DMS53 treated with DMSO at 0.1 percent for 48 hours (cell line): ENCODE results near the gene PLSCR4.

Source experiments
- DNase-seq: peaks from one replicate; lab custom pipeline; 2025; ENCODE audit not compliant: unreplicated experiment; lab: John Stamatoyannopoulos, UW

Gene PLSCR4

DNA sequence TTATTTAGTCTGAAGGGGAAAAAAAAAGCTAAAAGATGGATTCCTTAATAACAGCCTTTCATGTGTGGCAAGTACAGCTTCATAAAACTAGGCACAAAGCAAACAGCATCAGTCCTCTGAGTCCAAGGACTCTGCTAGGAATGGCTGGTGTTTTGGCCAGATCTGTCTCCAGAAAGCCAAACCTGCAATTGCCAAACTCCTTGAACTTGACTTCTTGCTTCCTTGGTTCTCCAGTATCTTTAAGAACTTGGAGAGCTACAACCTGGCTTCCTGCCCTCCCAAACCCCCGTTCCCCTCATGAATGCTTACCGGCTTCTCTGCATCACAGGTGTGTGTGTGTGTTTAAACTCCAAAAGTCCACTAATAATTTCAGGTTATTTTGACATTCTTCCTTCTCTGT lies 88.3 kb downstream of the PLSCR4 start:
- DNase-seq = no peak

DNA sequence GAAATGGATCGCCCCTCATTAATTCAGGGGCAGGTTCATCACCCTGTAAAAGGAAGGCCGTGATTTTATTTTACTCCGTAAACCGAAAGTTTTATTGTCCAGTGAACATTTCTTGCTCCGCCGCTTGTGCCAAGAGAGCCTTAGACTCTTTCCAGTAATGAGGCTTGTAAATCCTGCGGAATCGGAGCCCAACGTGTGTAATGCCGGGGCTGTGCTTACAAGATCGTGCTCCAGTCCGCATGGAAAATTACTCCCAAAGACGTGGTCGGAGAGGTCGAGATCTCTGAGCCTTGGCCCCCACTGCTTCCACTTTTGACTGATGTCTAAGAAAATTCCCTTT lies 89.3 kb downstream of the PLSCR4 start:
- no peak for DNase-seq

DNA sequence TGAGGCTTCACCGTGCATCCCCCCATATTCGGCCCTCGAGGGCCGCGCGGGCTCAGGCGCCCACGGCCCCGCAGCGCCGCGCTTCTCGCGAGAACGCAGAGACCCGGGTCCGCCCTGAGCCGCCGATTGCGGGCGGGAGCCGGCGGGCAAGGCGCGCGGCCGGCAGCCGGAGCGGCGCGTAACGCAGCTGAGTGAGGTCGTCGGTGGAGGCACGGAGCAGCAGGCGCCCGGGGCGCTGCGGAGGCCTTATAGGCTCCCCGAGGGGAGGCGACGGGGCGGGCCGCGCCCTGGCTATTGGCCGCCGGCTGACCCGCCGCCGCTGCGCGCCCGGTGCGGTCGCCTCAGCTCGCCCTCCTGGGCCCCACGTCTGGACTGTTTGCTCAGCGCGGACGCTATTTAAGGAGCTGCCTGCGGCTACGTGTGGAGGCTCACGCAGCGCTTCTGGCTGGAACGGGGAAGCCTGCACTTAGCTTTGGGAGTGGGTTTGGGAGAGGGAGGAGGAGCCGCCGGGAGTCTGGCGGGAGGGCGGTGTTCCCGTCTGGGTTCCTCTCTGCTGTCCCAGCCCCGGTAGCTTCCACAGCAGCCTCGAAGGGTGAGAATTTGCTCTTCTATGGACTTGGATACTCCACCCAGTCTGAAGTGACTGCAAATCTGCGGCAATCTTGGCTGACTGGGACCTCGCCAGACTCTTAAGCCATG lies 89.8 kb downstream of the PLSCR4 start, which contains the start of gene PLOD2:
PLOD2 (minus strand) TSS at position 221 of the 699 bp plus-strand sequence; CDS start at position 26, 195 bp downstream.
- DNase-seq = peak; percentile 60

DNA sequence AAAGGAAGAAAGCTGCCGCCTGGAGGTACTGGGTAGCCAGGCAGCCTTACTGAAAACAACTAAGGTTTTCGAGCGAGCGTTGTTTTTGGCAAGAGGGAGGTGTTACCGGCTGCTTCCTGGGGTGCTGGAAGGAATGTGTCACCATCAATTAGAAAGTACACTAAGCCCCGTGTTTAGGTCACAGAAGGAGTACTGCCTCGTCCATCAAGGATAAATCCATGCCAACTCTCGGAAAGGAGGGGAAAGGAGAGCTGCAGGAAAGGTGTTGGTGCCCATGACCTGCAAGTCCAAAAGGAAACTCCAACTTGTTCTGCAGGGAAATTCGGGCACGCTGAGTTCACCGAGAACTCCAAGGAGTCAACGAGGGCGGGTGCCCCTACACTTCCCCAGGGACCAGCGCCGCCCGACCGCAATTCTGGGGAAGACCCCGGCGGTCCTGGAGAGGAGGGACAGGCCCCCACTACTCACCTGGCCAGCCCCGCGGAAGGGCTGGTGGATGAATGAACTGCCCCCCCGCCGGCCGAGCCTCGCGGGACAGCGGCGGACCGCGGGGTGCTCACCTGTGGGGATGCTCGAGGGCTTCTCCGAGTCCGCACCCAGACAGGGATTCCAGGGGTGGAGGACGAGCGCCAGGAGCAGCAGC lies 90.5 kb downstream of the PLSCR4 start:
- DNase-seq = peak; percentile 49

DNA sequence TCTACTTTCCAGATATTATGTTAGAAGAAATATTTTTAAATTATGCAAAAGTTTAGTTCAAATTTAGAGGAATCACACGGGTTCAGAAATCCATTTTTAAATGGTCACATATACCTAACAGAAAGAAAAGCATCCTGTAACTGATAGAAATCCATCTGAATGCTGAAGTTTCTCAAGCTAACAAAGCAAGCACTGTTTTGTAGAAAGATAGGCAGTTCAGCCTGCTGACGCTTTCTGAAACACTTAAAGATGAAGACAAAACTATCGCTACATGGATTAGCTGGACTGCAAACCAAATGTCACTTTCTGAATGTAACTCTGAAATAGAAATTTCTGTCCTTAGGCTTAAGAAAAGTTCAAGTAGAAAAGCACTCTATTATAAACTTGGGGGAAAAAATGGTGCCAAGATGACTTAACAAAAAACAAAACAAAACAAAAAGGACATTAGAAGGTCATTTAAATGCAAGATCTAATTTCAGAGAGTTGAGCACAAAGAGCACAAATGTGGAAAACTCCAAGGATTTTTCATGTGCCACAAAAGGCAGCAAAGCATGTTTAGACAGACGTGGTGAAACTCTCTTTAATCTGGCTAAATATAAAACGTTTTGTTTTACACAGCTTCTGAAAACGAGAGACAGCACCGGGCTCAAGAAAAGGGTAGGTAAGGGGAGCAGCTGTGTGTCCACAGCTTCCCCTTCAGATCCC lies 91.1 kb downstream of the PLSCR4 start:
- DNase-seq = no peak

DNA sequence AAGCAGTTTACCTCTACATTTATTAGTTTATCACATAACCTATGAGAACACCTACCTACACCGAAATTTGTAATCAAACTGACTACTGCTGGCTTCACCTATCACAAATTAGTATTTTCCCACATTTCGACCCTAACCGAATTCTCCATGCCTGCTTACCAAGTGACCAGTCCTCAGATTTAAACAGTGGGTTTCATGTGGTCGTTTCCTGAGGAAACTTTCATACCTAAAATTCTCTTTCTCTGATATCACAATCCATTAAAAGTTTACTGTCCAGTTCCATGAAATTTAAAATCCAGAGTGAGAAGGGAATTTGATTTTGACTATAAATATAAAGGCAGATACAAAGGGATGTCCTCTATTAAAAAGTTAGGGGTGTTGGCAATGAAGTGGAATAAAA lies 91.9 kb downstream of the PLSCR4 start:
- DNase-seq = no peak

DNA sequence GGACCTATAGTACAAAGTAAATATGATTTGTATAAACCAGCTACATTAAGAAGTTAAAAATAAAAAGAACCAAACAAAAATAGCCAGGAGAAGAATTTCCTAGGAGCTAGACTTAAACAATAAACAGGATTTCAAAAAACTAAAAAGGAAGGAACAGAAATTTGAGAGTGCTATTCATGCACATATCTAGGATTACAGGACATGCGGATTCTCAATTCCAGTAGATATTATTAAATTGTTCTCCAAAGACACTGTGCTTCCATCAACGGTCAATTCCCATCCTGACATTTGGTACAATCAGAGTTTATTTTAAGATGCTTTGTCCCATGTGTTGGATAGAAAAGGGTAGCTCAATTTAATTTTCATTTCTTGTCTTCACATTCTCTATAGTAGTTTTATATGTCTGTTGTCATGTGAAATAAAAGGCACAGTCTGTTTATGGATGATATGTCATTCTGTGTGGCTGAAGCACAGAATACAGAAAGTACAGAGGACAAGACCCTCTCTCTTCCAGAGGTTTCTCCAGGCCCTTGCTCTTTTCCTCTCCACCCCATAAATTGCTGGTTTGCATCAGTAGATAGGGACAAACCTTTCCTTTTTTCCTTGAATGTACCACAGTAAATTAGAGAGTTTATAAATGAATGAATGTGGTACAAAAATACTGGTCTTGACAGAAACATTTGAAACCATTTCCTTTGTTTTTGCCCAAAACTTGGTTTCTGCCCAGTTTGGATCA lies 93.4 kb downstream of the PLSCR4 start:
- DNase-seq = no peak

DNA sequence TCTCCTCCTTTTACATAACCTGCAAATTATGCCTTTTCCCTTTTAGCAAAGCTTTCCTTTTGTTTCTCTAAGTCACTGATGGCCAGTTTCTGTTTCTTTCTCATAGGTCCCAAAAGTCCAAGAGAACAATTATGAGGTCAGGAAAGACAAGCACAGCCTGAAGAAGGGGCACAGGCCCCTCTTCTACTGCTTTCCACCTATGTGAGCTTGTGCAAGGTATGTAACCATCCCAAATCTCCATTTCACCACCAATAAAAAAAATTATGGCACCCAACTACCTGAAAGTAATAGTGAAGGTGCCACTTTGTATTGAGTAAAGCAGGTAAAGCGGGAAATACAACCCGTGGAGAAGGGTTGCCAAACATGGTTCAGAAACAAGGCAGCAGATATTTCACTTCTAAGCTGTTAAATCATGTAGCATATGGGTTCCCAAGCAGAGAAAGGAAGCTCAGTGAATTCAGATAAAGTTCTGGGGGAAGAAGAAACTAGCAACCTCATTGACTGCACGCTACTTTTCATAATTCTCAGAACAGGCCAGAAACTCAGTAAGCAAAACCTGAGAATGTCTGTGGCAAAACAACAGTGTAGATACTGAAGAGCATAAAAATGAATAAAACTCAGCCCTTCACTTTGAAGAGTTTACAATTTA lies 94.1 kb downstream of the PLSCR4 start:
- no peak for DNase-seq

DNA sequence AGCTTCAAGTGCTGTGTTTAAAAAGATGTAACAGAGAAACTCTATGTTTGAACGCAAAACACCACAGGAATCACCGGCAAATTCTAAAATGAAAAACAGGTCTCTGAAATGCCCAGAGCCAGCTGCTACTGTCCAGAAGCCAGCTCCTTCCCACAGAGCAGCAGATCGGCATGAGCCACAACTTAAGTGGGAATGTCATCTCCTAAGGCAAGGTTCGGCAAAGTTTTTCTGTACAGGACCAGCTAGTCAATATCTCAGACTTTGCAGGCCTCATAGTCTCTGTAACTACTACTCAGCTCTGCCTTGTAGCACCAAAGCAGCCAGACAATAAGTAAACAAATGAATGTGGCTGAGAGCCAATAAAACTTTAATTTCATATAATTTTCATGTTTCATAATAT lies 94.8 kb downstream of the PLSCR4 start:
- DNase-seq = no peak

DNA sequence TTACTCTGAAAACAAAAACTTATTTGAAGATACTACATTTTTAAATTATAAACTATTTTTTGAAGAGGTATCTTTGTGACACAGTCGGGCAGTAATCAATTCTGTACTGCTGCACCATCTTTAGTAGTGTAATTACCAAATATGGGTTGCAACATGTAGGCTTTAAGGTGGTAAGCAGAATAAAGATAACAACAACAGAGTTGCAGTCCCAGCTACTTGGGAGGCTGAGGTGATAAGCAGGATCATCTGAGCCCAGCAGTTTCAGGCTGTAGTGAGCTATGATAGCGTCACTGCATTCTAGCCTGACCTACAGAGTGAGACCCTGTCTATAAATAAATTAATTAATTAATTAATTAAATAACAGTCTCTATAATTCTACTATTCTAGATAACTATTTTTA lies 95.9 kb downstream of the PLSCR4 start:
- no peak for DNase-seq

DNA sequence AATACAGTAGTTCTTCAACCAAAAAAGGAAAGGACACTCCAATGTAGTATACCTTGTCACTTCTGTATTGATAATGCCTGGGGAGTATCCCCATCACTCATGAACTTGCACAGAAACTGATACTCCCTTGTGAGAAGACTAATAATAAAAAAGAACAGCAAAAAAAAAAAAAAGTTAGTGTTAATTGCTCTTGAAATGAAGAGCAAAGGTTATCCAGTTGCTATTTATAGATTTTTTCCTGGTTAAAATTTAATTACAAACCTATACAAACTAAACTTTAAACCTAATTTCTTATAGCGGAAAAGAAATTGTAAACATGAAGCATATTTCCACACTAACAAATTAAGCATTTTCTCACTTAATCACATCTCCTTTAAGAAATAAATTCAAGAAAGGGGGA lies 96.6 kb downstream of the PLSCR4 start:
- no peak for DNase-seq

DNA sequence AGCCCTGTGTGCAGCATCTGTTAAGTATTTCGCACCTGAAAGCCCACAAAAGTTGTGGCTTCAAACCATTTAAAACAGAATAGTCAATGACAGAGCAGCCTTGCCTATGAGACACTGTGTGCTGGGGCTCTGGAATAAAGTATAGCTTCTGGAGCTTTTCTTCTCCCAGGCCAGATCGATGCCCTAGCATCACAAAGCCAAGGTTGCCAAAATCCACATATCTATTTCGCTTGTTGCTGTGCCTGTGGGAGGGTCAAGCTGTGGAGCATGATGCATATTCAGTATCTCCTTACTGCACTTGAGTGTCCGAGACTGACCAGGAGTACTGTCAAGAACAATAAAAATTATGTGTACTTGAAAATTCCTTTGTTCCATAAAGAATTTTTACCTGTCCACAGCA lies 97.5 kb downstream of the PLSCR4 start:
- DNase-seq = no peak

DNA sequence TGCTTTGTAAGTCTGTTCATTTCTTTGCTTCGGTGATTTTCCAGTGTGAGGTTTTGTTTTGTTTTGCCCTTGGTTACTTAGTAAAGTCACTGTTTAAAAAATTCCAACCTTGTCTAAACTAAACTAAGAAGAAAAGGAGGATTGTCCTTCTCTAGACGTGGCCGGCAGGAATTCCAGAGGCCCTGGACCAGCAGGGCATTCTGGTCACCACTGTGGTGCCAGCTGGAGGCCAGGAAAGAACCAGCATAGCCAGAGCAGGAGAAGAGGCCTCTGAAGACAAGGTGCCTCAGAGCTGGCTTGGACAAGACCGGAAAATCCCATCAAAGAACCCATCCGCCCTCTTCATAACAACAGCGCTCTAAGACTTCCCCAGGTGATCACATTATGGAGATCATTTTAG lies 98.1 kb downstream of the PLSCR4 start:
- DNase-seq = no peak

DNA sequence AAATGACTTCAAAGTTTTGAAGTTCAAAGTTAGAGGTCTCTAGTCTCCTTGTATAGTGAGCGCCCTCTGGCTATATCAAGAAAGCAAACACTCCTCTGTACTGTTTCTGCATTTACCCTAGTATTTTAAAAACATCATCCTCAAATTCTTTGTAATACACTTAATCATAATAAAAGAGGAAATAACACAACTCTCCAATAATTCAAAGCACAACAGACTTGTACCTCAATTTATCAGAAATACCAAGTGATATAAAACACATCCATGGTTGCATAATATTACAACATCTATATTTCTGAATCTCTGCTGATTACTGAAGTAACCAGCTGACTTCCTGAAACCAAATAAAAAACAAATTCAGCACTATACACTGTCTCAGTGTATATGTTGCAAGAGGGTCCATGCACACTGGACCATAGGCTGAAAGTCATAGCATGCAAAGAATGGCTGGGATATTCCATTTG lies 102.4 kb downstream of the PLSCR4 start:
- DNase-seq = no peak

DNA sequence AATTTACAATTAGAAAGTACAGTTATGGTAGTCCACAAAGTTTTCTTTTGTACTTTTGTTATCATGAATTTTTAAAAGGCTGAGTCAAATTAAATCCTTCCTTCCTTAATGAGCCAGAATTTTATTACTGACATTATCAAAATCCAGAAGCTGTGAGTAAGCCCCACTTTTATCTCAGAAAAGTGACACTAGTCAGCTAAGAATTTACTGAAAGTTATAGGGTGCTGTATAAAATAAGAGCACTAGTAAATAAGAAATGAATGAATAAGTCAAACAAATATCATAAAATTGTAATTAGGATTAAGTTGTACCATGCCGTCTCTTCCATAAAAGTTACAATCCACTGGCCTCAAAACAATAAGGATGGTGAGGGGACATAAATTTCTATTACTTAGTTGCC lies 105.3 kb downstream of the PLSCR4 start:
- no peak for DNase-seq

DNA sequence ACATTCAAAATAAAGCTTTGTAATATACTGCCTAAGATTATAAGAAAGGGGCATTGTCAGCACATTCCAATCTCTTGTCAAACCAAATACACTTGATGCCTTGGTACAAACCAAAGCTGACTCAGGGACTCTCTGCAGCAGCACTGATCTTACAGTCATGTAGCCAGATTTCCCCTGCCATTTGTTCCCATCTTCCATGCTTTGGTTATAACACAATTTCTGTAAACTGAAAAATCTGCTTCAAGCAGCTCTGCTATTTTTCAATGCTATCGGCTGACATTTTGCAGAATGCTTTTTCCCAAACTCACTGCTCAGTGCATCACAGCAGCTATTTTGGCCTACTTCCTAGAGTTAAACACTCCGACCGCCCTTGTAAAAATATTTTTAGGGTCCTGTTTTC lies 108.1 kb downstream of the PLSCR4 start:
- no peak for DNase-seq
